HEK293T (cell line): ENCODE results near the gene THSD7A.

Experiments
- ARNT ChIP-seq: fragments of 450-650 bp; IDR thresholded peaks from 2 replicates; pipeline ENCODE4 v1.6.1; 2017; ENCODE audit warnings: mild to moderate bottlenecking
- BHLHE40 ChIP-seq: fragments of 450-650 bp; IDR thresholded peaks from 2 replicates; pipeline ENCODE4 v1.6.1; 2016; ENCODE audit warnings: mild to moderate bottlenecking, moderate library complexity, borderline replicate concordance
- ELF4 ChIP-seq: fragments of 450-650 bp; IDR thresholded peaks from 2 replicates; pipeline ENCODE4 v1.6.1; 2017; ENCODE audit warnings: antibody characterized with exemption
- FOXA1 ChIP-seq: fragments of 450-650 bp; IDR thresholded peaks from 2 replicates; pipeline ENCODE4 v1.6.1; 2016; ENCODE audit warnings: mild to moderate bottlenecking
- FOXK2 ChIP-seq: fragments of 450-650 bp; IDR thresholded peaks from 2 replicates; pipeline ENCODE4 v1.6.1; 2016; ENCODE audit warnings: mild to moderate bottlenecking
- FOXM1 ChIP-seq: fragments of 450-650 bp; IDR thresholded peaks from 2 replicates; pipeline ENCODE4 v1.6.1; 2017; ENCODE audit warnings: mild to moderate bottlenecking, borderline replicate concordance
- L3MBTL2 ChIP-seq: fragments of 450-650 bp; conservative IDR thresholded peaks from 2 replicates; pipeline ENCODE4 v1.6.1; 2016; ENCODE audit warnings: mild to moderate bottlenecking
- LEF1 ChIP-seq: fragments of 450-650 bp; IDR thresholded peaks from 2 replicates; pipeline ENCODE4 v1.6.1; 2017; ENCODE audit warnings: mild to moderate bottlenecking, borderline replicate concordance
- NFRKB ChIP-seq: fragments of 450-650 bp; IDR thresholded peaks from 2 replicates; pipeline ENCODE4 v1.6.1; 2016; ENCODE audit warnings: mild to moderate bottlenecking, moderate library complexity
- SP1 ChIP-seq: fragments of 450-650 bp; IDR thresholded peaks from 2 replicates; pipeline ENCODE4 v1.6.1; 2017
- SUZ12 ChIP-seq: fragments of 450-650 bp; IDR thresholded peaks from 2 replicates; pipeline ENCODE4 v1.6.1; 2016; ENCODE audit warnings: mild to moderate bottlenecking
- TARDBP ChIP-seq: fragments of 450-650 bp; IDR thresholded peaks from 2 replicates; pipeline ENCODE4 v1.6.1; 2016
- ZNF384 ChIP-seq: fragments of 450-650 bp; IDR thresholded peaks from 2 replicates; pipeline ENCODE4 v1.6.1; 2016

GRCh38 chr7:11584406-11585031, 247.5 kb downstream of the THSD7A start:
- no peak for TF ChIP-seq FOXA1
- TF ChIP-seq FOXM1, result no peak
- TF ChIP-seq SUZ12, result no peak
- no peak for TF ChIP-seq LEF1
- TF ChIP-seq FOXK2, result no peak
- TF ChIP-seq NFRKB, result no peak
- no peak for TF ChIP-seq SP1
- TF ChIP-seq ARNT, result no peak
- no peak for TF ChIP-seq BHLHE40
- TF ChIP-seq TARDBP, result no peak
- no peak for TF ChIP-seq ELF4
- TF ChIP-seq L3MBTL2, result no peak
- TF ChIP-seq ZNF384, result no peak
